GM21381 (cell line): ENCODE results near the gene ELF1.
A peak's percentile ranks its signal among the peaks of the same experiment; 100 is the strongest.
"Not testable (repeated sequence)": the region's sequence is repeated elsewhere in the genome, so short reads cannot be mapped to it uniquely, and the experiment has no call there.

Experiments used
- ATAC-seq: cut with Tn5 transposase; IDR thresholded peaks from one replicate; pipeline ENCODE4 v1.9.1; 2021; ENCODE audit warnings: mild to moderate bottlenecking, moderate library complexity; ENCODE audit not compliant: unreplicated experiment

ELF1 gene

GRCh38 chr13:40984668-40985366, 34.3 kb downstream of the ELF1 start:
- ATAC-seq = peak; percentile 51

- no peak for ATAC-seq
These were observed 35.1 kb downstream of the ELF1 start for GRCh38 chr13:40983725-40984667.

GRCh38 chr13:40983259-40983658, 35.9 kb downstream of the ELF1 start:
- ATAC-seq = no peak

GRCh38 chr13:40982772-40983171, 36.3 kb downstream of the ELF1 start:
- ATAC-seq = peak; percentile 59

GRCh38 chr13:40981949-40982348, 37.2 kb downstream of the ELF1 start:
- ATAC-seq = no peak

GRCh38 chr13:40981361-40981760, 37.8 kb downstream of the ELF1 start:
- ATAC-seq = no peak

GRCh38 chr13:40980461-40980860, 38.7 kb downstream of the ELF1 start:
- no peak for ATAC-seq

GRCh38 chr13:40979232-40979631, 39.9 kb downstream of the ELF1 start:
- no peak for ATAC-seq

- ATAC-seq = not testable (repeated sequence)
These were observed 41.0 kb downstream of the ELF1 start for GRCh38 chr13:40978109-40978508.

GRCh38 chr13:40975441-40975840, 43.7 kb downstream of the ELF1 start:
- ATAC-seq = no peak

GRCh38 chr13:40974460-40975407, 44.4 kb downstream of the ELF1 start:
- peak; percentile 61 for ATAC-seq

- ATAC-seq = no peak
These were observed 45.7 kb downstream of the ELF1 start for GRCh38 chr13:40973409-40973808.

GRCh38 chr13:40971321-40971720, 47.8 kb downstream of the ELF1 start:
- no peak for ATAC-seq

- ATAC-seq = no peak
These were observed 48.3 kb downstream of the ELF1 start for GRCh38 chr13:40970803-40971202.

- ATAC-seq = peak; percentile 65
These were observed 49.8 kb downstream of the ELF1 start for GRCh38 chr13:40969169-40969901.

GRCh38 chr13:40968416-40969000, 50.6 kb downstream of the ELF1 start:
- no peak for ATAC-seq

GRCh38 chr13:40966298-40966697, 52.8 kb downstream of the ELF1 start:
- ATAC-seq = no peak

GRCh38 chr13:40963927-40964326, 55.2 kb downstream of the ELF1 start:
- peak; percentile 45 for ATAC-seq

GRCh38 chr13:40961826-40962225, 57.3 kb downstream of the ELF1 start:
- ATAC-seq = no peak

- no peak for ATAC-seq
These were observed 57.9 kb downstream of the ELF1 start for GRCh38 chr13:40961214-40961613.
